Pulmonary artery endothelial cell (primary cell): ENCODE data around the gene FGF21. TPM values are rescaled to one million over a fixed set of nuclear protein-coding genes. Genes with fewer than 3 reads are reported as not detected.
"Not testable (repeated sequence)": the region's sequence is repeated elsewhere in the genome, so short reads cannot be mapped to it uniquely, and the experiment has no call there.

Experiments used
- DNase-seq: peaks from one replicate; pipeline ENCODE4 v3.0.0-alpha.2; 2011; ENCODE audit warnings: low read depth, low spot score
- total RNA-seq: library from RNA; depleted of rRNA; stranded (reverse); fragments of >200 nt; gene quantifications from 2 replicates; pipeline ENCODE4 v1.2.3, GENCODE V29; 2014

FGF21 gene
- total RNA-seq, 1 donor from 2014 or later = not detected

- not testable (repeated sequence) for DNase-seq
Measured at GRCh38 chr19:48786422-48786821, 31.1 kb downstream of the FGF21 start.

DNA sequence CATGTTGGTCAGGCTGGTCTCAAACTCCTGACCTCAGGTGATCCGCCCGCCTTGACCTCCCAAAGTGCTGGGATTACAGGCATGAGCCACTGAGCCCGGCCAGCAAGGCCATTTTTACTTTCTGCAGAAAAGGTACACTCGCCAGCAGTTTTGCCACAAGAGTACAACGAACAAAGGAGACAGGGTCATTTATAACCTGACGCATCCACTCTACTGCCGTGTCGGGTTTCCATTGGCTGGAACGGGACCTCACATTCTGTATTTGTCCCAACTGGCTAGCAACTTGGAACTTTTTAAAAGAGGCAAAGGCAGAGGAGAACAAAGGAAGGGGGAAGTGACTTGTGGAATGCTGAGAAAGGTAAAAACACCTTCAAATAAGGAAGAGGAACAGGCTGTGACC, 32.0 kb downstream of the FGF21 start:
- DNase-seq = not testable (repeated sequence)

- DNase-seq = no peak
Measured at GRCh38 chr19:48793271-48793670, 37.9 kb downstream of the FGF21 start.

DNA sequence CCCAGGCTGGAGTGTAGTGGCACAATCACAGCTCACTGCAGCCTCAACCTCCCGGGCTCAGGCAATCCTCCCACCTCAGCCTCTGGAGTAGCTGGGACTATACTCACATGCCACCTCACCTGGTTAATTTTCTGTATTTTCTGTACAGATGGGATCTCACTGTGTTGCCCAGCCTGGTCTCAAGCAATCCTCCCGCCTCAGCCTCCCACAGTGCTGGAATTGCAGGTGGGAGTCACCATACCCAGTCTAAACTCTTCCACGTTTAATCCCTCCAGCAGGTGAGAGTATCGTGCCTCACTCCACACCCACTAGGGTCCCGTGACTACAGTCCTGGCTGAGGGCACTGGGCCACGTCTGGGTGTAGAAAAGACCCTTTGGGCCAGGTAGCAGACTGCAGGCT, 39.0 kb downstream of the FGF21 start:
- no peak for DNase-seq

DNA sequence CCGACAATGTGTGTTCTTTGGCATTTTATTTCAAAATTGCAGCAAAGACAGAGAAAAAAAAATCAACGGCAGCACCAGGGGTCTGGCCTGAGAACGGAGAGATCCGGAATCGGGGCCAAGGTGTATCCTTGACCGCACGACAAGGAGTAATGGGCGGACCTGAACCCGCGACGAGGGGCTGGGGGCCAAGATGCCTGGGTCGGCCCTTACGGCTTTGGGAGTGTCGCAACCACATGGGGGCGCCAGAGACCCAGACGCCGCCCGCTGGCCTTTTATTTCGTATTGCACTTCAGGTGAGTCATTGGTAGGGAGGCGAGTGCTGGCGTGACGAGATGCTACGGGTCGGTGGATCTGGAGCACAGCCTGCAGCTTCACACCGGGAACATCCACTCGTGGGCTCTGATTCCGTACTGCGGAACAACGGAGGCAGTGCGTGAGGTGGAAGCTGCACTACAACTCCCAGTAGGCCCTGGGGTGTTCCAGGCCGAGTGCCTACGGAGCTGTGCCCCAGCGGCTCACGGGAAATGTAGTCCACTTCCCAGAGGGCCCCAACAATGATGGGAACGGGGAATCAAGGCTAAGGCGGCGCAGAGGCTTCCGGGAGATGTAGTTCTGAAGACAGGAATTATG, 39.8 kb downstream of the FGF21 start:
- DNase-seq = peak; percentile 83

- DNase-seq = no peak
Measured at GRCh38 chr19:48795685-48796070, 40.4 kb downstream of the FGF21 start.

- no peak for DNase-seq
Measured at GRCh38 chr19:48796298-48797083, 41.2 kb downstream of the FGF21 start.

GRCh38 chr19:48797103-48797502, 41.8 kb downstream of the FGF21 start:
- DNase-seq = no peak

GRCh38 chr19:48798937-48799336, 43.6 kb downstream of the FGF21 start:
- no peak for DNase-seq

DNA sequence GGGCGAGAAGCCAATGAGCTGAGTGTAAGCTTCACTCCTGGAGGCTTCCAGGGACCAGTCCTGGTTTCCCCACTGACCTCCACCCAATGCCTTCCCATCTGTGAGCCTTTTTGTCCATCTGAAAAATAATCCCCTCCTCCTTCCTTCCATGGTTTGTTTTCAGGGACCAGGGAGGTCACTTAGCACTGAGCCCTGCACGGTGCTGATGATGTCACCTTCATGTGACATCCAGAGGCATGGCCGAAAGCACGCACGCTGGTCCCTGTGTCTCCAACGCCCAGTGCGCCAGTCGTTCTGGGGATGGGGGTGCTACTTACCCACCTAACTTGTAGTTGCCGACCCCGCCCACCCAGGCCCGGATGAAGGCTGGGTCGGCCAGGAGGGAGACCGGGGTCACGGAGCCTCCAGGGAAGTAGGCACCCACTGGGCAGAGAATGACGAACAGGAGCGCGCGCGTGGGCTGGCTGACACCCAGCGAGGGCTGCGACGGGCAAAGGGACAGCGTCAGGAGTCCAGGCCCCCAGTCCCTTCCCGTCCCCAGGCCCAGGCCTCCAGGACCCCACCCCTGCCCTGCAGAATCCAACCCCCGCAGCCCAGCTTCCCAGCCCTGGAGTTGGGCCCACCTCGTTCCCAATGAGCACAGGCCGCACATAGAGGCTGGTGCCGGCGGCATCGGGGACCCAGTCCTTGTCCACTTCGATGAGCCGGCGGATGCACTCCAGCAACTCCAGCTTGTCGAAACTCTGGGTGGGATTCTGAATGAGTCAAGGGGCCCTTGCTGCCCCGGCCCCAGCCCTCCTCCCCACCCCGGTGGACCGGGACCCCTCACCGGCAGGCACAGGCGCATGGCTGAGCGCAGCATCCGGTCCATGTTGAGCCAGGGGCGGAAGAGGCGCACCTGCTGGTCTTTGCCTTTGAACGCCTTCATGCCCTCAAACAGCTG, 44.3 kb downstream of the FGF21 start:
- no peak for DNase-seq

- DNase-seq = no peak
Measured at GRCh38 chr19:48802623-48803022, 47.3 kb downstream of the FGF21 start.

DNA sequence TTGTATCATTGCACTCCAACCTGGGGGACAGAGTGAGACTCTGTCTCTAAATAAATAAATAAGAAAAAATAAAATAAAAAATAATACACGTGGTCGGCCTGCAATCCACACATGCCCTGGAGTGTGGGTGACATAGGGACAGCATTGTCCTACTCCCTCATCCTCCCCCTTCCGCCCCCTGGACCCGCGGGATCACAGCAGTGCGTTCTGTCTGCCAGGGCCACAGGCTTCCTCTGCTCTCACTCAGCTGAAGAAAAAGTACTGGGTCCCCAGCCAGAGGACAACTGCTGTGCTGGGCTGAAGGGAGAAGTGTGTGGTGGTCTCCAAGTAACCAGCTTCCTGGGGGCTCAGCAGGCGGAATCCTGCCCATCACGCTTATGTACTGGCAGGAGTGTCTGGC, 49.2 kb downstream of the FGF21 start:
- no peak for DNase-seq

- DNase-seq = no peak
Measured at GRCh38 chr19:48805452-48805851, 50.1 kb downstream of the FGF21 start.

GRCh38 chr19:48806518-48806817, 51.1 kb downstream of the FGF21 start:
- DNase-seq = no peak

- no peak for DNase-seq
Measured at GRCh38 chr19:48806818-48807589, 51.7 kb downstream of the FGF21 start.

DNA sequence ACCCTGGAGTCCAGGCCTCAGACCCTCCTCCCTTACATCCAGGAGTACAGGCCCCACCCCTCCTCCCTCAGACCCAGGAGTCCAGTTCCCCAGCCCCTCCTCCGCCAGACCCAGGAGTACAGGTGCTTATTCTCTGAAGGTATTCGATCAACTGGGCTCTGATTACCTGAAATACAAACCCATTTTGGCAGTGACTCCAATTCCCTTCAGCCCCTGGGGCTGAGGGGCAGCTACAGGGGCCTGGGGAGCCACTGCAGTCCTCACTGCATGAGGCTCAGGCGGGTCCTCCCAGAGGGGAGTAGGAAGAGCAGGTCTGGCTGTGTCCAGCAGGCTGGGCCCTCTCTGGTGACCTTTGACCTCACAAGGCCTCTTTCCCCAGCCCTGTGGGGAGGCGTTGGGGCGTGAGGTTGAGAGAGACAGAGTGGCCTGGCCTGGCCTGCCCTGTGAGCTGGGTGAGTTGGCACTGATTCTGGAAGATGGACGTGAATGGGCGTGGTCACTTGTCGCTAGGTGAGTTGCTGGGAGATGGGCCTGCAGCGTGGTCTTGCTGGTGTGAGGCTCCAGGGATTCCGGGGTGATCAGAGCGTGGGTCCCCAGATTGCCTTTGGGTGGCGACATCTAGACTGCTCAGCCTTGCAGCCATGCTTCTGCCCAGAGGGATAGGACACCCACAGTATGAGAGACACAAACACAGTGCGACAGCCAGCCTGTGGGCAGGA, 52.4 kb downstream of the FGF21 start:
- no peak for DNase-seq

Other genes with a start within 250 kb of the FGF21 start
- under 0.01 and 0.04 TPM in 2 replicates for gene LMTK3, start 243.7 kb upstream of the FGF21 start, total RNA-seq
- gene SULT2B1, start 203.4 kb upstream of the FGF21 start, total RNA-seq = 0.07 TPM in 1 of 2 replicates, not detected in the other
- gene SPACA4, start 148.8 kb upstream of the FGF21 start, total RNA-seq = not detected in 2 replicates
- gene FAM83E, start 140.4 kb upstream of the FGF21 start, total RNA-seq = 0.73 and 0.99 TPM in 2 replicates
- 1,737 and 2,640 TPM in 2 replicates for gene RPL18, start 136.3 kb upstream of the FGF21 start, total RNA-seq
- gene SPHK2, start 136.0 kb upstream of the FGF21 start, total RNA-seq = 6.7 and 9.2 TPM in 2 replicates
- 0.85 and 2.2 TPM in 2 replicates for gene DBP, start 118.1 kb upstream of the FGF21 start, total RNA-seq
- gene CA11, start 109.3 kb upstream of the FGF21 start, total RNA-seq = 2.3 and 3.2 TPM in 2 replicates
- gene NTN5, start 82.5 kb upstream of the FGF21 start, total RNA-seq = 0.07 TPM in 1 of 2 replicates, not detected in the other
- gene FUT2, start 59.6 kb upstream of the FGF21 start, total RNA-seq = not detected in 2 replicates
- gene MAMSTR, start 35.8 kb upstream of the FGF21 start, total RNA-seq = 0.14 and 0.20 TPM in 2 replicates
- 70.1 and 71.7 TPM in 2 replicates for gene RASIP1, start 14.9 kb upstream of the FGF21 start, total RNA-seq
- gene IZUMO1, start 8.6 kb upstream of the FGF21 start, total RNA-seq = 0.28 and 0.33 TPM in 2 replicates
- gene FUT1, start 2.9 kb upstream of the FGF21 start, total RNA-seq = 8.0 and 10.3 TPM in 2 replicates
- gene BCAT2, start 55.5 kb downstream of the FGF21 start, total RNA-seq = 49.7 and 53.2 TPM in 2 replicates
- 4.8 and 6.4 TPM in 2 replicates for gene HSD17B14, start 81.0 kb downstream of the FGF21 start, total RNA-seq
- 5.1 and 6.1 TPM in 2 replicates for gene PLEKHA4, start 113.1 kb downstream of the FGF21 start, total RNA-seq
- 32.3 and 35.6 TPM in 2 replicates for gene PPP1R15A, start 116.9 kb downstream of the FGF21 start, total RNA-seq
- gene TULP2, start 143.2 kb downstream of the FGF21 start, total RNA-seq = 0.07 TPM in 1 of 2 replicates, not detected in the other
- gene NUCB1, start 144.8 kb downstream of the FGF21 start, total RNA-seq = 122 and 125 TPM in 2 replicates
- gene DHDH, start 178.2 kb downstream of the FGF21 start, total RNA-seq = not detected in 2 replicates
- 120 and 130 TPM in 2 replicates for gene BAX, start 199.4 kb downstream of the FGF21 start, total RNA-seq
- gene FTL, start 209.8 kb downstream of the FGF21 start, total RNA-seq = 963 and 1,316 TPM in 2 replicates
- gene GYS1, start 237.8 kb downstream of the FGF21 start, total RNA-seq = 30.3 and 31.4 TPM in 2 replicates
- gene RUVBL2, start 238.4 kb downstream of the FGF21 start, total RNA-seq = 376 and 391 TPM in 2 replicates